GM19328 (cell line): ENCODE results near the gene AK1.

Experiments used
- ATAC-seq: cut with Tn5 transposase; IDR thresholded peaks from one replicate; pipeline ENCODE4 v1.9.1; 2021; ENCODE audit warnings: mild to moderate bottlenecking, moderate library complexity; ENCODE audit not compliant: unreplicated experiment

AK1 gene

DNA sequence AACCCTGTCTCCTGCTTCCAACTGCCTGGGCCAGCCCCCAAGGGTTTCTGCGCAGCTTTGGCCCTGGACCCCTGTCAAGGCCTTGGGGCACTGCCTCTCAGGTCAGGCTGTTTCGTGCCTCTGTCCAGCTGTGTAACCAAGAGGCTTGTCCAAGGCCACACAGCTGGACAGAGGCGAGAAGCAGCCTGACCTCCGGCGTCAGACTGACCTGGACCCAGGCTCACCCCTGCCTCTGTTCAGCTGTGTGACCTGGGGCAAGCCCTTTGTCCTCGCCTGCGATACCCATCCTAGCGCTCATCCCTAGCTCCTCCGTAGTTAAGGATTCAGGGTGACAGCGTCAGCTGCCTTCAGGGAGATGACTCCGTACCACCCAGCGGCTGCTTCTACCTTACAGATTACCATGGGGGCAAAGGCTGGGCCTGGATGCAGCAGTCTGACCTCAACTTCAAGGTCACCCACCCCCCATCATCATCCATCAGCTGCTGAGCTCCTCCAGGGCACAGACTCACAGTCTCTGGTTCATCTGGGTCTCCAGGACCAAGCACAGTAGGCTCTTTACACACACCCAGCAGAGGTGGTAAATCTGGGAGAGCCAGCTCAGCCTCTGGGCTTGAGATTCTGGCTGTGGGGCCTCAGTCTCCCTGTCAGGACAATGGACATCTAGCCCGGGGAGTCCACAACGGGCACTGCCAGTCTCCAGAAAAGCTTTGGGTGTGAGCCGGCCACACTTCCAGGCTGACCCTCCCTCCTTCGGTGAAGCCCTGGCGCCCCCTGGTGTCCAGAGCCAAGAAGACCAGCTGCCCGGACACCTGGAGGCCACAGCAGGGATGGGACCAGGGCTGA lies 7.9 kb downstream of the AK1 start:
- no peak for ATAC-seq

DNA sequence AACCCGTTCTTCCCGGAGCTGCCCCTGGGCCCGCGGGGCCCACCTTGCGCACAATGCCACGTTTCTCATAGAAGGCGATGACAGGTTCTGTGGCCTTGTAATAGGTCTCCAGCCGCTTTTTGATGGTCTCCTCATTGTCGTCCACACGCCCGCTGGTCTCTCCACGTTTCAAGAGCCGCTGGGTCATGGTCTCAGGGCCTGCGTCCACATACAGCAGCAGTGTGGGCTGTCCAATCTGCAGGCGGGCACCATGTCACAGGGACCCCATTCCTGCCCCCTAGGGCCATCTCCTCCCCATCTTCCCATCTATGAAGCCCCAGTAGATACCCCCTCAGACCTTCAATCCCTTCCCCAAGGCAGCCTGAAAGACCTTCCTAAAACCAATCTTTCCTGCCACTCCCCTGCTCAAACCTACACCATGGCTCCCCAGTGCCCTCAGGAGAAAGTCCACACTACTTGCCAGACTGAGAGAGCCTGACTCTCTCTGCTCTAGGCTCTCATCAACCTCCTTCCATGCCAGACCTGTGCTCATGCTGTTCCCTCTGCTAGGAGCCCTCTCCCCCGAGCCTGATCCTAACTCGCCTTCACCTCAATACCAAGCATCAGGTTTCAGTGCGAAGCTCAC lies 9.1 kb downstream of the AK1 start:
- no peak for ATAC-seq

DNA sequence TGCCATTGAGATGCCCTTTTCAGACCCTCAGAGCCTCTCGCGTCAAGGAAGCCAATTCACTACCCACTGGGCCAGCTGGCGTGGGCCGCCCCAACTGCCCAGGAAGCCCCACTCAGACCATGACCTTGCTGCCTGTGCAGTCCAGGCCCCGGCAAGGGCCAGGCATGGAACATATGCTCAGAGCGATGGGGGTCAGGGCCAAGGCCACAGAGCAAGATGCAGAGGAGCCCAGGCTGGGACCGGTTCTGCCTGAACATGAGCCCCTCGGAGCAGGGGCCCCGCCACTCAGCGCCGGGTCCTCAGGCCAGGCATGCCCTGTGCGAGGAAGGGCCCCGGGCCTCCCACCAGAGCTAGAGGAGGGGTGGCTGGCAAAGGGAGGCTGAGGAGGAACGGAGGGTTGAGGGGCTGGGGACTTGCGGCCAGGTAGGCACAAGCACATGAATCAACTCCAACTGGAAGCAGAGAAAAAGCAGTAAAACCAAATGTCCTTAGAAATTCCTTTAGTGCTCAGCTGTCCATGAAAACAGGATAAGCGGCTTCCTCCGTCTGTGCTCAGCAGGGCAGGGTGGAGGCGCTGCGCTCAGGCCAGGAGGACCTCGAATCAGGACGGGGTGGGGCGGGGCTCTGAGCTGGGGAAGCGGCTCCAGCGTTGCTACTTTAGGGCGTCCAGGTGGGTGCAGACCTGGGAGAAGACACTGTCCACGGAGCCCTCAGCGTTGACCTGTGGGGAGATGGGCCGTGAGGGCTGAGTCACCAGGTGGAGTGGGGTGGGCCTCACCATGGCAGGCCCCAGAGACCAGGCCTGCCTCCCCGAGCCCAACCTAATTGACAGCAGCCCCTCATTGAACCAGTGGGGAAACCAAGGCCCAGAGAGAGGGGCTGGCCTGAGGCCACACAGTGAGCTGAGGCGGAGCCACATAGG lies 9.9 kb downstream of the AK1 start:
- no peak for ATAC-seq

DNA sequence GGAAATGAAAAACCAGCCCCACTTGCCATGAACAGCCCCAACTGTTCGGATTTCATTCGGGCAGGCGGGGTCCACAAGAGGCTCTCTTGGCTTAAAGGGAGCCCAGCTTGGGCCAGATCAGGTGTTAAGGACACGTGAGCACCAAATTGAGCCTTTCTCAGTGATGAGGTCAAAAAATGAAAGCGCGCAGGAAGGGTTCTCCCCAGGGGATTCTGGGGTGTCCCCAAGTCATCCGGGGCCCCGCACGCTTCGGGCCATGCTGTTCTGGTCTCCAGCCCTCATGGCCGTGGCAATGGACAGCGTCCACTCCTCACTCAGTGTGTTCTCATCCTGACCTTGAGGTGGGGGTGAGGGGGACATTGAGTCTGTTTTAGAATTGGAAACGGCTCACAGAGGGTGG lies 10.9 kb downstream of the AK1 start:
- no peak for ATAC-seq

DNA sequence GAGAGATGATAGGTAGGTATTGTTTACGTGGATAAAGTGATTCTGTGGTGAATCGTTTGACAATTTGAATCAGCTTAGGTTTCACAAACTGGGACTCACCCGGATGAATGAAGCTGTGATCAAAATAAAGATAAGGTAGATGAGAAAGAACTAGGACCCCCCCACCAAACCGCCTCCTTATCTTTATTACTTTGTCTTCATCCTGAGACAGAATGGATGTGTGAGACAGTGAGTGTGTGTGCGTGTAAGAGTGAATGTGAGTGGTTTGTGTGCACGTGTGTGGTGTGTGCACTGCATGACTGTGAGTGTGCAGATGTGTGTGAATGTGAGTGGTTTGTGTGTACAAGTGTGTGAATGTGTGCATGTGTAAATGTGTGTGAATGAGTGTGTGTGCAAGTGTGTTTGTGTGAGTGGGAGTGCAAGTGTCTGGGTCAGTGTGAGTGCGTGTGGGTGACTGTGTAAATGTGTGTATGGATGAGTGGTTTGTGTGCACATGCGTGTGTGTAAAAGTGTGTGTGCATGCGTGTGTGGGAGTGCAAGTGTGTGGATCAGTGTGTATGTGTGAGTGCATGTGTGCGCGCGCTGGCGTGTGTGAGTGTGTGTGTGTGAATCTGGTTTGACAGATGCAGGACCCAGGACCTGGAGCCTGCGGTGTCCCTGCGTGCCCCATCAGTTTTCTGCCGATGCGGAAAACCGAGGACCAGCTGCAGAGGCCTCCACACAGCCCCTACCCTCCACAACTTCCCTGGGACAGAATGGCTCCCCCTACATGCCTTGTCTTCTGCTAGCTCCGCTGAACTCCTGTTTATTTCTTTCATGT lies 11.6 kb downstream of the AK1 start:
- no peak for ATAC-seq

DNA sequence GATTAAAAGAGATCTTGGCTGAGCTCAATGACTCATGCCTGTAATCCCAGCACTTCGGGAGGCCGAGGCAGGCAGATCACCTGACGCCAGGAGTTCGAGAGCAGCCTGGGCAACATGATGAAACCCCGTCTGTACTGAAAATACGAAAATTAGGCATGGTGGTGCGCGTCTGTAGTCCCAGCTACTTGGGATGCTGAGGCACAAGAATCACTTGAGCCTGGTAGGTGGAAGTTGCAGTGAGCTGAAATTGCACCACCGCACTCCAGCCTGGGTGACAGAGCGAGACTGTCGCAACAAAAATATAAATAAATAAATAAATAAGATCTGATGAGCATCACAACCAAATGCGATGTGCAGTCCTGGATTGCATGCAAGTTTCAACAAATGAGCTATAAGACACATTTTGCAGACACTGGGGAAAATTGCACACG lies 14.3 kb downstream of the AK1 start:
- ATAC-seq, result no peak

DNA sequence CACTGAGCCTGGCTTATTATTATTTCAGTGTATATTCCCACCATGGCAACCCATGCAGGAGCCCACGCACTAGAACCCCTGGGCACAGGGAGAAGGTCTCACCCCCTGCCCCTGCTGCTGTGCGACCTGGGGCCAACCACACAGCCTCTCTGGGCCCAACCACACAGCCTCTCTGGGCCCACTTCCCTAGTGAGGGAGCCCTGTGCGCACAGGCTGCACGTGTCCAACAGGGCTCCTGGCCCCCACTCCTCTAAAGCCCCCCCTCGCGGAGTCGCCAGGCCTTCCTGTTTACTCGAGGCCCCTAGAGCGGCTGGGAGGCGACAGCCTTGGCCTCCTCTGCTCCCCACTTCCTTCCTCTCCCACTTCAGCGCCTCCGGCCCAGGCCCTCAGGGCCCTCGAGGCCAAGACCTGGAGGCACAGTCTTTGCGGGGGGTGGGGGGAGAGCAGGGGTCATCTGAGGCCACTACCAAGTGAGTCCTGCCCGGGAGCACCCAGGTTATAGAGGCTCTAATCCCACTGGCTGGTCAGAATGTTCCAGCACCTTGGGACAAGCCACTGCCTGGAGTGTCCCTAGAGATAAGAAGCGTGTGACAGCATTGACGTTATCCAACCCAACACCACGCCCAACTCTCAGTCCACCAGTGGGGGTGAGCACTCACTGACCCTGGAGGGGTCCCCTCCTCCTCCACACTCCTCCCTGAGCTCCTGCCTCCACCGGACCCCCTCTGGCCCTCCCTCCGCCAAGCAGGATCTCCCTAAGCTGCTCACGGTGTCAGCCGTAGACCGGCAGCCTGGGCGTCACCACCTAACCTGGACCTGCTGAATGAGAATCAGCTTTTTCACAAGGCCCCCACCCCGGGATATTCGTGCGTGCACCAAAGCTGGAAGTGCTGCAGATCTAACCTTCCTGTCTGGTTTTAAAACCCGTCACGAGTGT lies 15.1 kb downstream of the AK1 start:
- ATAC-seq, result no peak

DNA sequence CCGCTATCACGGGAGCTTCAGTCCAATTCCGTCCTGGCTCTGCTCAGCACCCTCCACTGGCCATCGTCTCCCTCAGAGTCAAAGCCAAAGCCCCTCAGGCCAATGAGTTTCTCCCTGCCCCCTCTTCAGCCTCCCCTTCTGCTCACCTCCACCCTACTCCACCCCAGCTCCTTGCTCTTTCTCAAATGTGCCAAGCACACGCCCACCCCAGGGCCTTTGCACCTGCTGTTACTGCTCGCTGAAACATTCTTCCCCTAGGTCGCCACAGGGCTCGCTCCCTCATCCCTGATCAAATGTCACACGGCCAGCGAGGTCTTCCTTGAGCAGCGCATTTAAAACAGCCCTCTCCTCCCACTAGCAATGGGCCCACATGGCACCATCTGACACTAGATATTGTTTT lies 16.7 kb downstream of the AK1 start:
- ATAC-seq, result no peak

DNA sequence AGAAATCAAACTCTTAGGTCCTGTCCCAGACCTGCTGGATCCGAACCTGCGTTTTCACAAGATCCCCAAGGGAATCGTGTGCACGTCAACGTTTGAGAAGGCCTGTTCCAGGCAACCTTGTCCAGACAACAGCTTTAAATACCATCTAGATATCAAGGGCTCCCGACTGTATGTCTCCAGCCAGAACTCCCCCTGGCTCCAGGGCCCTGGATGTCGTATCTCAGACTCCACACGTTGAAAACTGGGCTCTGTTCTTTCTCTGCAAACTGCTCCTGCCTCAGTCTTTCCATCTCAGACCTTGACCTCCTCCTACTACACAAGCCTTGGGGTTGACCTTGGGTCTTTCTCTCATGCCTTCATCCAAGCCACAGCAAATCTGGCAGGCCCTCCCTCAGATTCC lies 17.2 kb downstream of the AK1 start:
- ATAC-seq, result no peak

DNA sequence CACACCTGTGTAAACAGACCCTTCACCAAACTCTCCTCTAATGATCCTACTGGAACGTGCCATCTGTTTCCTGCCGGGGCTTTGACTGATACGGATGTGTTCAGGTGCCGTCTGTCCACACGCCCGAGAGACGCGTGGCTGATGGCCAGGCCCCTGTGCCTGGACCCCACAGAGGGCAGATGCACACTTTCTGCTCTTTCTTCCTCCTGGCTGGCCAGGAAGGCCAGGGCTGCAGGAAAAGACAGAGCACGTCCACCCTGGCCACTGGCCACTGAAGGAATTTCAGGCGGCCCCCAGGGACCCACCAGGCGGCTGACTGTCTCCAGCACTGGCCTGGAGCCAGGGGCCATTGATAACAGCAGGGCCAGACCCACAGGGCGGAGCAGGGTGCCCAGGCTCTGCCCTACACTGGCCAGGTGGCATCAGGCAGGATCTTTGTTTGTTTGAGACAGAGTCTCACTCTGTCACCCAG lies 19.4 kb downstream of the AK1 start:
- no peak for ATAC-seq

DNA sequence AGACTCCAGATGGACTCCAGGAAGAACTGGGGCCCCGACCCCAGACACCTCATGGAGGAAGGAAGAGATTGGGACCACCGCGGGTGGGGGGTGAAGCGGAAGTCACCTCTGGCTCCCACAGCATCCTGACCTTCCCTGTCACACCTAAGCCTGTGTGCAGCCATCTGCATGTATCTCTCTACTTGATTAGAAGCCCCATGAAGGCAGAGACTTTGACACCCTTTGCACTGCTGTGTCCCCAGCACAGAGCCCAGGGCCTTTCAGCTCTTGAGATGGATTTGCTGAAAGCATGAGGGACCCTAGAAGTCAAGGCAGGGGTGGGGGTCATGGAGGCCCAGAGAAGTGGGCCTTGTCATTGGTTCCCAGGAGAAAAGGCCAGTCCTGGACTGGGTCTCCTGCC lies 20.2 kb downstream of the AK1 start:
- ATAC-seq, result no peak

DNA sequence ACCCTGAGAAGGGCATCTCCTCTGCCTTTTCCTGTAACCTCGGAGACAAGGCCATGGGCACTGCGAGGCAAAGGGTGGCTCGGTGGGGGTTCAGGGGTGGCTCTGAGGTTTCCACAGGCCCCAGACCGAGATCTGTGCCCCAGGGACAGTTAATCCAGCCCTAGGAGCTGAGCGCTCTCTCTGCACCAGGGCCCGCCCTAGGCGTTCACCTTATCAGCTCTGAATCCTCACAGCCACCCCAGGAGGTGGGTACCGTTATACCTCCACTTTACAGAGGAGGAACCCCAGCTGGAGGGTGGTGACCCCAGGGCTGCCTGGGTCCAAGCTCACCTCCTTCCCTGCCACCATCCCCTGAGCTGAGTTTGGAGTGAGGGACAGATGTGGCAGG lies 20.8 kb downstream of the AK1 start:
- ATAC-seq, result no peak

DNA sequence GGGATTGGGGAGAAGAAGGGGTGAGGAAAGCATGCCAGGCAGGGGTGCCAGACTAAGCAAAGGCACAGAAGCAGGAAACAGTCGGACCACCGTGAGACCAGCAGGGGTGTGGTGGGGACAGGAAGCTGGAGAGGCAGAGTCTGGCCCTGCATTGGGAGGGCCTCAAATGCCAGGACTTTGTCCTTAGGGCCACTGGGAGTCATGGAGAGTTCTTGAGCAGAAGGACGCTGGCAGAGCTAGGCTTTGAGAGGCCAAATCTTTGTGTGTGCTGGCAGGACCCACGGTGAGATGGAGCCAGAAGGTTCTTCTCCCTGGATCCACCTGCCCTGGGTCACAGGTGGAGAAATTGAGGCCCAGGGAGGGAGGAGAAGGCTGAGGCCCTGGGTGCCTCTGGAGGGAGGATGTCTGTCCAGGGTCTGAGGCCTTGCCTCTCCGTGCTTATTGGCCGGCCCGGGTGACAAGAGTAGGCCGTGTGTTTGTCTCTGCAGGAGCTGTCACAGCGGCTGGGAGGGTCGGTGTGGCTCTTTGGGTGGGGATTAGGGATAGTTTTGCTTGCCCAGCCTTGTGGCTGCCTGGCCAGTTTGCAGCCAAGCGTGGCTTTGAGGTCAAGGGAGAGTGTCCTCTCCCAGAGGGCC lies 21.3 kb downstream of the AK1 start:
- ATAC-seq, result no peak

DNA sequence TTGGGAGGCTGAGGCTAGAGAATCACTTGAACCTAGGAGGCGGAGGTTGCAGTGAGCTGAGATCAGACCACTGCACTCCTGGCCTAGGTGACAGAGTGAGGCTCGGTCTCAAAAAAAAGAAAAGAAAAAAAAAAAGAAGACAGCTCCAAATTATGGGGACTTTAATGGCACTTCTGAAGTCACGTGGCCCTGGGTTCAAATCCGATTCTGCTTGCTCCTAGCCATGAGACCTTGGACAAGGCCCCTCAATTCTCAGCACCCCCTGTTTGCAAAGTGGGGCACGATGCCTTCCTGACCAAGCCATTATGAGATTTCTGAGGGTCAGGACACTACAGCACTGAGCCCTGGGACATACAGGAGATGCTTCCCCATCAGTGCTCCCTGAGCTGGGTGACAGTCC lies 22.0 kb downstream of the AK1 start:
- ATAC-seq, result no peak

DNA sequence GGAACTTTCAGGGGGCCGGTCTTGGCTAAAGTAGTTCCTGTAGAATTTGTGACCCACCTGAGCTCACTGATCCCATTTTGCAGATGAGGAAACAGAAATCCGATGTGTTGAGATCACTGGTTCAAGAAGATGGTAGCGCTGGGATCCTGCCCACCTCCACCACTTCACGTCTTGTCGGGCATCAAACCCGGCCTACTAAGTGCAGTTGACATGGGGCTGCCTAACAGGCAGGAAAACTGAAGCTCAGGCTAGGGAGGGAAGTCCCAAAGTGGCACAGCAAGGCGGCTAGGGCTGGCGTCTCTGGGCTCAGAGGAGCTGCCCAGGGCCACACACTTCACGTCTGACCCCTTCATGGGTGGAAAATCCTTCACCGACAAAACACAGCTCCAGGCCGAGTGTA lies 22.5 kb downstream of the AK1 start:
- no peak for ATAC-seq

DNA sequence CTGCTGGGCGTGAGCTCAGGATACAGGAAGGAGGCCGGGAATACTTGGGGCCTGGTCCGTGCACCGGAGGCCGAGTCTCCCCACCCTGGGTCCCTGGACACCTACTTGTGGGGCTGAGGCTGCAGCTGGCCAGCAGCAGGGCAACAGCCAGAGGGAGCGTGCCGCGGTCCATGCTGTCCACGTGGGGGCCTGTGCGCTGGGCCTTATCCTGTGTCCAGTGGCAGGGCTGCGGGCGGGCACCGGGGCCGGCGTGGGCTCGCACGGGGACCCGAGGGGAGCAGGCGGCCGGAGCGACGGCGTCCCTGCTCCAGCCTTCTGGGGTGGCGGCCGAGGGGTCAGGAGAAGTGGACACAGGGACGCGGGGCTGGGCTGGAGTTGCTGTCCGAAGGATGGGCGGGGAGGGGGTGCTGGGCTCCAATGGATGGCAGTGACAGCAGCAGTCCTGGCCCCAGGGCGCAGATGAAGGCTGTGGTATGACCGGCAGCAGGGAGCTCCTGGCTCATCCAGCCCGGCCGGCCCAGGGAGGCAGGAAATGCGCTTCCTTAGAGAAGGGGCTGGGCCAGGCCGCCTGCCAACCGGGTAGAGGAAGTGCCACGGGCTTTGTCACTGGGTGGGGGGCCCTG lies 23.2 kb downstream of the AK1 start, which contains the start of gene ENG:
TSS of gene ENG (minus strand) at position 475 of the 623 bp plus-strand sequence. CDS start at position 172, 303 bp downstream.
- ATAC-seq, result no peak

DNA sequence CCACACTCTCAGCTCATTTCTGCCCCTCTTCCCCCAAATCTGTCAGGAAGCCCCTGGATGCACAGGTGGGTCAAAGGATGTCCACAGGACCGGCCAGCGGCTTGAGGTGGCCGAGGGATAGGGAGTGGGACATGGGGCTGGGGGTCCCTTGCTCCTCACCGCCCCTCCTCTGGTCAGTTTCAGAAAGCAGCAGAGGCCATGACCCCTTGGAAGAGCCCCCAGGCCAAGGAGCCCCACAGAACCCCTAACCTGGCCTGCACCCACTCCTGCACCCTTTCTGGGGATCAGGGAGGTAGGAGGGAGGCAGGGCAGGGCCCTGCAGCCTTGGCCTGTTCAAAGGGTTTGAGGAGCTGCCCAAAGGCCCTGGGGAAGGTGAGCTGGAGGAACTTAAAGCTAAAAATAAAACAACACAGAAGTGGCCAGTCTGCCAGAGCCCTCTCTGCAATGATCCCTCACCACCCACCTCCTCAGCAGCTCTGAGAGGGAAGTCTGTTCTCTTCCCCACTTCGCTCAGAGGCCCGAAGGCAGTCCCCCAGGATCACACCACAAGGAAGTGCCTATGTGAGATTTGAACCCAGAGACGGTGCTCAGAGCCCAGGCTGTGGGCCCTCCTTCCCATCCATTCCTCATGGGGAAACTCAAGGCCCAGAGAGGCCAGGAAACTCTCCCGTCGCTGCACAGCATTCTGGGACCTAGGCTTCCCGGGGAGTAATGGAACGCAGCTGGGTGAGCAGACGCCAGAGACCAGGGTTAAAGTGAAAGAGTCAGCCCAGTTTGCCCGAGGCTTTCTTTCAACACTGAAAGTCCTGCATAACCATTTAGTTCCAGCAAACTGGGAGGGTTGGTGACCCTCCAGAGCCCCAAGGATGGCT lies 23.9 kb downstream of the AK1 start:
- no peak for ATAC-seq
